ENCODE results near the gene GLE1.

GRCh38 chr9:128473104-128473503 is 31.4 kb upstream of the GLE1 start:
- TF ChIP-seq SCRT2 (tag by site-specific recombination; IDR thresholded peaks at IDR 0.05) (no peak), CTCF (tag by site-specific recombination; IDR thresholded peaks at IDR 0.05) (no peak), ZBTB17 (tag by site-specific recombination; IDR thresholded peaks at IDR 0.05) (no peak), ZNF449 (tag by site-specific recombination; IDR thresholded peaks at IDR 0.05) (no peak), SP2 (tag by site-specific recombination; IDR thresholded peaks at IDR 0.05) (no peak), ZSCAN5A (tag by site-specific recombination; IDR thresholded peaks at IDR 0.05) (no peak), ZNF423 (tag by site-specific recombination; IDR thresholded peaks at IDR 0.05) (no peak), PRDM10 (tag by site-specific recombination; IDR thresholded peaks at IDR 0.05) (no peak), ZFP3 (tag by site-specific recombination; IDR thresholded peaks at IDR 0.05; ENCODE audit: low read depth) (no peak), PRDM6 (tag by site-specific recombination; IDR thresholded peaks at IDR 0.05) (no peak), SETDB1 (IDR thresholded peaks at IDR 0.05; ENCODE audit: insufficient read length, low read length) (no peak), REST (tag by site-specific recombination; IDR thresholded peaks at IDR 0.05) (no peak), HOXD13 (CRISPR knock-in tag; IDR thresholded peaks at IDR 0.05; ENCODE audit: borderline replicate concordance) (no peak), ZNF629 (tag by site-specific recombination; IDR thresholded peaks at IDR 0.05) (no peak)

Data from HEK293 (cell line).